Left lobe of liver (tissue), 2 donors: ENCODE data around the gene RGS5. TPM values are rescaled to one million over a fixed set of nuclear protein-coding genes. Genes with fewer than 3 reads are reported as not detected.
"Not testable (repeated sequence)": the region's sequence is repeated elsewhere in the genome, so short reads cannot be mapped to it uniquely, and the experiment has no call there.

Experiments
- ATAC-seq: fragments of 200-7000 bp; cut with Tn5 transposase; one replicate; pipeline ENCODE4 v1.9.1; 2020; ENCODE audit warnings: mild to moderate bottlenecking, moderate library complexity
- DNase-seq: peaks from one replicate; pipeline ENCODE4 v3.0.0-alpha.2; 2020; ENCODE audit warnings: low spot score
- total RNA-seq: library from RNA; stranded (reverse); gene quantifications from one replicate; pipeline ENCODE4 v1.2.1, GENCODE V29; 2021
- donor health status: DM: no; HTN: no; CAD: no; lungs with moderate emphysema.
- donor health status: DM: no; HTN: yes; CAD: no.

Gene RGS5
- total RNA-seq, result 10.1 TPM

GRCh38 chr1:163202833-163203451 is at the start of gene RGS5:
Gene RGS5, minus strand, starts transcription at chr1:163202916. Its CDS starts 81 bp downstream, at chr1:163202835.
- ATAC-seq, result no peak
- DNase-seq, result no peak

- ATAC-seq (no peak), DNase-seq (no peak)
Observed at GRCh38 chr1:163250382-163250974, 47.8 kb upstream of the RGS5 start.

- ATAC-seq, result no peak
- DNase-seq, result no peak
Observed at GRCh38 chr1:163248064-163248463, 45.3 kb upstream of the RGS5 start.

GRCh38 chr1:163244648-163245047 is 41.9 kb upstream of the RGS5 start:
- not testable (repeated sequence) for ATAC-seq, DNase-seq

GRCh38 chr1:163241746-163242145 is 39.0 kb upstream of the RGS5 start:
- DNase-seq (no peak), ATAC-seq (no peak)

- no peak for ATAC-seq
- no peak for DNase-seq
Observed at GRCh38 chr1:163240705-163241104, 38.0 kb upstream of the RGS5 start.

GRCh38 chr1:163233643-163234042 is 30.9 kb upstream of the RGS5 start:
- ATAC-seq, DNase-seq: not testable (repeated sequence)

GRCh38 chr1:163231385-163231784 is 28.7 kb upstream of the RGS5 start:
- ATAC-seq, result no peak

GRCh38 chr1:163230827-163231226 is 28.1 kb upstream of the RGS5 start:
- DNase-seq (no peak), ATAC-seq (peak; percentile 93)

More at GRCh38 chr1:163231385-163231784, 28.7 kb upstream of the RGS5 start:
- DNase-seq, result no peak

GRCh38 chr1:163228271-163228670 is 25.6 kb upstream of the RGS5 start:
- ATAC-seq, DNase-seq: not testable (repeated sequence)

GRCh38 chr1:163227126-163227525 is 24.4 kb upstream of the RGS5 start:
- ATAC-seq (no peak), DNase-seq (no peak)

- DNase-seq (no peak), ATAC-seq (no peak)
Observed at GRCh38 chr1:163213626-163214025, 10.9 kb upstream of the RGS5 start.

- DNase-seq (no peak), ATAC-seq (no peak)
Observed at GRCh38 chr1:163211667-163212066, 9.0 kb upstream of the RGS5 start.

- ATAC-seq (no peak), DNase-seq (no peak)
Observed at GRCh38 chr1:163205513-163205912, 2.8 kb upstream of the RGS5 start.

GRCh38 chr1:163203561-163203960 is 845 bp upstream of the RGS5 start:
- DNase-seq (no peak), ATAC-seq (no peak)

GRCh38 chr1:163201906-163202305 is 810 bp downstream of the RGS5 start:
- DNase-seq (no peak), ATAC-seq (no peak)

GRCh38 chr1:163197022-163197421 is 5.7 kb downstream of the RGS5 start:
- DNase-seq, result no peak
- no peak for ATAC-seq

- DNase-seq (no peak), ATAC-seq (no peak)
Observed at GRCh38 chr1:163196449-163196787, 6.3 kb downstream of the RGS5 start.

- no peak for DNase-seq
Observed at GRCh38 chr1:163195728-163196448, 6.8 kb downstream of the RGS5 start.

GRCh38 chr1:163191301-163191700 is 11.4 kb downstream of the RGS5 start:
- DNase-seq, result no peak
- ATAC-seq, result no peak

More at GRCh38 chr1:163195728-163196448, 6.8 kb downstream of the RGS5 start:
- ATAC-seq, result peak; percentile 60

- DNase-seq (no peak), ATAC-seq (no peak)
Observed at GRCh38 chr1:163188947-163189346, 13.8 kb downstream of the RGS5 start.

GRCh38 chr1:163187849-163188248 is 14.9 kb downstream of the RGS5 start:
- no peak for ATAC-seq

More at GRCh38 chr1:163187849-163188248, 14.9 kb downstream of the RGS5 start:
- no peak for DNase-seq
